HEK293 (cell line): Measurements from ENCODE around the gene SYNDIG1.

ENCODE experiments used
- CTCF ChIA-PET: fragments of 350-600 bp; formaldehyde crosslinking; extraction: SDS; loops from one replicate; lab custom pipeline; 2021; ENCODE audit warnings: antibody characterized with exemption; lab: Yijun Ruan, JAX
- POLR2A ChIA-PET: fragments of 300-600 bp; formaldehyde crosslinking; extraction: SDS; loops from one replicate; lab custom pipeline; 2020; ENCODE audit warnings: antibody characterized with exemption, inconsistent platforms; lab: Yijun Ruan, JAX
- H3K27ac ChIP-seq: fragments of 200-500 bp; sonication (Bioruptor generic); 2 replicates; pipeline ENCODE4 v1.5.1; 2014; ENCODE audit warnings: low read depth, low read length, control low read depth, inconsistent platforms; ENCODE audit errors: extremely low read depth
- H3K36me3 ChIP-seq, 2 experiments: fragments of 200-500 bp in 1 of 2; sonication (Bioruptor generic) in 1 of 2; 1 replicate in 1 of 2; 2 replicates in 1 of 2; pipeline ENCODE4 v1.5.1; 2014 to 2017; ENCODE audit warnings: inconsistent platforms in 2 of 2, low read length in 2 of 2; ENCODE audit not compliant: control insufficient read depth in 2 of 2, insufficient read depth in 1 of 2
- H3K4me1 ChIP-seq: fragments of 200-500 bp; sonication (Bioruptor generic); 2 replicates; pipeline ENCODE4 v1.5.1; 2014; ENCODE audit warnings: mild to moderate bottlenecking, low read length, inconsistent platforms; ENCODE audit not compliant: control insufficient read depth, insufficient read depth
- H3K4me3 ChIP-seq: 2 replicates; pipeline ENCODE4 v1.5.1; 2011; ENCODE audit warnings: low read depth, mild to moderate bottlenecking, control low read depth, low read length, moderate library complexity
- H3K9me3 ChIP-seq: fragments of 200-500 bp; sonication (Bioruptor generic); 2 replicates; pipeline ENCODE4 v1.5.1; 2014; ENCODE audit warnings: low read depth, low read length, inconsistent platforms; ENCODE audit not compliant: control insufficient read depth, insufficient read depth
- GLIS1 ChIP-seq: fragments of 450-650 bp; formaldehyde crosslinking; IDR thresholded peaks from 2 replicates; pipeline ENCODE4 v1.5.1; 2016; ENCODE audit warnings: missing biosample characterization, missing genetic modification characterization
- PRDM1 ChIP-seq: fragments of 450-650 bp; formaldehyde crosslinking; IDR thresholded peaks from 2 replicates; pipeline ENCODE4; 2016; ENCODE audit warnings: missing biosample characterization, missing genetic modification characterization
- SP7 ChIP-seq: fragments of 450-650 bp; formaldehyde crosslinking; IDR thresholded peaks from 2 replicates; pipeline ENCODE4 v1.5.1; 2016; ENCODE audit warnings: missing biosample characterization, missing genetic modification characterization
- ZIC2 ChIP-seq: fragments of 450-650 bp; formaldehyde crosslinking; IDR thresholded peaks from 2 replicates; pipeline ENCODE4 v1.5.1; 2016; ENCODE audit warnings: missing biosample characterization, missing genetic modification characterization
- ZNF112 ChIP-seq: fragments of 450-650 bp; formaldehyde crosslinking; IDR thresholded peaks from 2 replicates; pipeline ENCODE4 v1.5.0; 2017; ENCODE audit warnings: missing biosample characterization, missing genetic modification characterization
- ZNF114 ChIP-seq: fragments of 450-650 bp; formaldehyde crosslinking; IDR thresholded peaks from 2 replicates; pipeline ENCODE4 v1.5.0; 2017; ENCODE audit warnings: missing biosample characterization, missing genetic modification characterization
- ZNF155 ChIP-seq: fragments of 450-650 bp; formaldehyde crosslinking; IDR thresholded peaks from 2 replicates; pipeline ENCODE4 v1.5.1; 2016; ENCODE audit warnings: missing biosample characterization, missing genetic modification characterization
- ZNF2 ChIP-seq: fragments of 450-650 bp; formaldehyde crosslinking; IDR thresholded peaks from 2 replicates; pipeline ENCODE4 v1.5.1; 2016; ENCODE audit warnings: missing biosample characterization, missing genetic modification characterization
- ZNF404 ChIP-seq: fragments of 450-650 bp; formaldehyde crosslinking; IDR thresholded peaks from 2 replicates; pipeline ENCODE4 v1.5.1; 2017; ENCODE audit warnings: missing biosample characterization, missing genetic modification characterization
- ZNF449 ChIP-seq: fragments of 450-650 bp; formaldehyde crosslinking; IDR thresholded peaks from 2 replicates; pipeline ENCODE4 v1.5.1; 2017; ENCODE audit warnings: missing biosample characterization, mild to moderate bottlenecking, missing genetic modification characterization, moderate library complexity
- ZNF555 ChIP-seq: fragments of 450-650 bp; formaldehyde crosslinking; conservative IDR thresholded peaks from 2 replicates; pipeline ENCODE4 v1.5.1; 2017; ENCODE audit warnings: missing biosample characterization, mild to moderate bottlenecking, missing genetic modification characterization, inconsistent platforms
- ZNF571 ChIP-seq: fragments of 450-650 bp; formaldehyde crosslinking; IDR thresholded peaks from 2 replicates; pipeline ENCODE4 v1.5.0; 2017; ENCODE audit warnings: missing biosample characterization, missing genetic modification characterization
- ZNF626 ChIP-seq: fragments of 450-650 bp; sonication (Bioruptor Pico); formaldehyde crosslinking; IDR thresholded peaks from 2 replicates; pipeline ENCODE4 v1.5.1; 2018; ENCODE audit warnings: missing biosample characterization, missing genetic modification characterization, inconsistent platforms
- ZNF639 ChIP-seq: fragments of 450-650 bp; formaldehyde crosslinking; IDR thresholded peaks from 2 replicates; pipeline ENCODE4 v1.5.1; 2016; ENCODE audit warnings: missing biosample characterization, missing genetic modification characterization
- ZNF677 ChIP-seq: fragments of 450-650 bp; IDR thresholded peaks from 2 replicates; pipeline ENCODE4 v1.5.0; 2018; ENCODE audit warnings: missing biosample characterization, mild to moderate bottlenecking, missing genetic modification characterization, moderate library complexity
- ZNF792 ChIP-seq: fragments of 450-650 bp; formaldehyde crosslinking; IDR thresholded peaks from 2 replicates; pipeline ENCODE4 v1.5.1; 2016; ENCODE audit warnings: missing biosample characterization, missing genetic modification characterization
- ZXDB ChIP-seq: fragments of 450-650 bp; formaldehyde crosslinking; IDR thresholded peaks from 2 replicates; pipeline ENCODE4 v1.5.1; 2016; ENCODE audit warnings: missing biosample characterization, missing genetic modification characterization
- TF ChIP-seq, protein P1 (sequence below): fragments of 450-650 bp; formaldehyde crosslinking; IDR thresholded peaks from 2 replicates; pipeline ENCODE4 v1.5.1; 2016; ENCODE audit warnings: missing biosample characterization, missing genetic modification characterization
- TF ChIP-seq, protein P2 (sequence below): fragments of 450-650 bp; formaldehyde crosslinking; IDR thresholded peaks from 2 replicates; pipeline ENCODE4 v1.5.1; 2016; ENCODE audit warnings: missing biosample characterization, missing genetic modification characterization
- TF ChIP-seq, protein P3 (sequence below): fragments of 450-650 bp; formaldehyde crosslinking; IDR thresholded peaks from 2 replicates; pipeline ENCODE4 v1.5.1; 2016; ENCODE audit warnings: missing biosample characterization, missing genetic modification characterization

Gene SYNDIG1

GRCh38 chr20:24560571-24561491, 91.4 kb downstream of the SYNDIG1 start:
- Histone ChIP-seq H3K4me3 (no peak overlapping the region), H3K9me3 (no peaks in the 10 kb centered on the region), H3K27ac (no peak overlapping the region), H3K36me3 (no peaks in the 10 kb centered on the region), H3K4me1 (no peaks in the 10 kb centered on the region; the same call in 1 of the 2 replicates)
- no peak for TF ChIP-seq ZNF555 (tag by site-specific recombination)
- no peak for TF ChIP-seq ZXDB (tag by site-specific recombination)
- TF ChIP-seq ZNF449: 0 out of 2 replicates have a peak, but pooled peaks have one; percentile 50
- no peak for TF ChIP-seq PRDM1 (tag by site-specific recombination)
- TF ChIP-seq SP7: peak; percentile 87
- peak; percentile 97 for TF ChIP-seq ZNF677
- TF ChIP-seq ZNF626 (tag by site-specific recombination): no peak
- TF ChIP-seq, protein P1, sequence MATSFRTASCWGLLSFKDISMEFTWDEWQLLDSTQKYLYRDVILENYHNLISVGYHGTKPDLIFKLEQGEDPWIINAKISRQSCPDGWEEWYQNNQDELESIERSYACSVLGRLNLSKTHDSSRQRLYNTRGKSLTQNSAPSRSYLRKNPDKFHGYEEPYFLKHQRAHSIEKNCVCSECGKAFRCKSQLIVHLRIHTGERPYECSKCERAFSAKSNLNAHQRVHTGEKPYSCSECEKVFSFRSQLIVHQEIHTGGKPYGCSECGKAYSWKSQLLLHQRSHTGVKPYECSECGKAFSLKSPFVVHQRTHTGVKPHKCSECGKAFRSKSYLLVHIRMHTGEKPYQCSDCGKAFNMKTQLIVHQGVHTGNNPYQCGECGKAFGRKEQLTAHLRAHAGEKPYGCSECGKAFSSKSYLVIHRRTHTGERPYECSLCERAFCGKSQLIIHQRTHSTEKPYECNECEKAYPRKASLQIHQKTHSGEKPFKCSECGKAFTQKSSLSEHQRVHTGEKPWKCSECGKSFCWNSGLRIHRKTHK: no peak
- 0 out of 2 replicates have a peak, but pooled peaks have one; percentile 11 for TF ChIP-seq GLIS1 (tag by site-specific recombination)
- TF ChIP-seq ZNF792 (tag by site-specific recombination): no peak
- TF ChIP-seq ZNF114 (tag by site-specific recombination): no peak
- TF ChIP-seq ZNF112 (tag by site-specific recombination): no peak
- TF ChIP-seq, protein P2, sequence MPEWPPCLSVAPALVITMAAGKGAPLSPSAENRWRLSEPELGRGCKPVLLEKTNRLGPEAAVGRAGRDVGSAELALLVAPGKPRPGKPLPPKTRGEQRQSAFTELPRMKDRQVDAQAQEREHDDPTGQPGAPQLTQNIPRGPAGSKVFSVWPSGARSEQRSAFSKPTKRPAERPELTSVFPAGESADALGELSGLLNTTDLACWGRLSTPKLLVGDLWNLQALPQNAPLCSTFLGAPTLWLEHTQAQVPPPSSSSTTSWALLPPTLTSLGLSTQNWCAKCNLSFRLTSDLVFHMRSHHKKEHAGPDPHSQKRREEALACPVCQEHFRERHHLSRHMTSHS (tag by site-specific recombination): no peak
- TF ChIP-seq ZNF571 (tag by site-specific recombination): no peak
- no peak for TF ChIP-seq ZNF2 (tag by site-specific recombination)
- ChIA-PET POLR2A (no interaction called here), CTCF (no interaction called here)

DNA sequence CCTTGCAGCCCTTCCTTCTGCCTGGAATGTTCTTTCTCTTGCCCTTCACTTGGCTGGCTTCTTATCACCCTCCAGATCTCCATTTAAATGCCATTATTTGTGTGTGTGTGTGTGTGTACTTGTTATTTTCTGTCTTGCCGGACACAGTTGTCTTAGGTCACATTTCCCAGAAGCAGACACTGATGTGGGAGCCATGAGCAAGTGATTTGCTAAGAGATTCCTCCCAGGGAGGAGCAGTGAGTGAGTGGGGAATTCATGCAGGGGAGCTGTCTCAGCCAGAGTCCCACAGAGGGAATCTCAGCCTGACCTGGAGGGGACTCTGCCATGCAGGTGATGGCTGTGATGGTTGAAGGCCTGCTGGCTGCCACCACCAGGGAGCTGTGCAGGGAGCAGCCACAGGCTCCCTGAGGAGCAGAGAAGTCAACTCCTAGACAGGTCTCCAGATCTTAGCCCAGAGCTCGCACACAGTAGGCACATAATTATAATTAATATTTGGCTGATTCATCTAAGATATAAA, 96.5 kb downstream of the SYNDIG1 start:
- Histone ChIP-seq H3K4me3 (no peak overlapping the region), H3K36me3 (no peaks in the 10 kb centered on the region)
- CTCF ChIA-PET: no interaction called here
- TF ChIP-seq ZNF404 (tag by site-specific recombination): no peak
- TF ChIP-seq ZIC2 (tag by site-specific recombination): 0 out of 2 replicates have a peak, but pooled peaks have one; percentile 14
- TF ChIP-seq, all 188 proteins: peak for 1
- Histone ChIP-seq H3K4me1 (no peaks in the 10 kb centered on the region), H3K27ac (no peak overlapping the region), H3K9me3 (no peaks in the 10 kb centered on the region)
- POLR2A ChIA-PET: no interaction called here

GRCh38 chr20:24566656-24567055, 97.2 kb downstream of the SYNDIG1 start:
- ChIA-PET CTCF (no interaction called here), POLR2A (no interaction called here)
- TF ChIP-seq ZNF639 (tag by site-specific recombination): no peak
- TF ChIP-seq ZNF155: no peak
- TF ChIP-seq, protein P3, sequence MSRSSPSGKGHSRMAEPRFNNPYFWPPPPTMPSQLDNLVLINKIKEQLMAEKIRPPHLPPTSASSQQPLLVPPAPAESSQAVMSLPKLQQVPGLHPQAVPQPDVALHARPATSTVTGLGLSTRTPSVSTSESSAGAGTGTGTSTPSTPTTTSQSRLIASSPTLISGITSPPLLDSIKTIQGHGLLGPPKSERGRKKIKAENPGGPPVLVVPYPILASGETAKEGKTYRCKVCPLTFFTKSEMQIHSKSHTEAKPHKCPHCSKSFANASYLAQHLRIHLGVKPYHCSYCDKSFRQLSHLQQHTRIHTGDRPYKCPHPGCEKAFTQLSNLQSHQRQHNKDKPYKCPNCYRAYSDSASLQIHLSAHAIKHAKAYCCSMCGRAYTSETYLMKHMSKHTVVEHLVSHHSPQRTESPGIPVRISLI: no peak
- Histone ChIP-seq H3K27ac (no peak overlapping the region), H3K4me3 (no peak overlapping the region), H3K9me3 (no peaks in the 10 kb centered on the region), H3K4me1 (no peaks in the 10 kb centered on the region), H3K36me3 (no peaks in the 10 kb centered on the region)
